WI38 (cell line): ENCODE results near the gene BRD3.

Experiments
- H3K4me3 ChIP-seq: 2 replicates; pipeline ENCODE4 v1.5.1; 2011; ENCODE audit warnings: low read depth, mild to moderate bottlenecking, control low read depth, low read length
- CTCF ChIP-seq: IDR thresholded peaks from 2 replicates; pipeline ENCODE4 v1.5.1; 2012; ENCODE audit warnings: low read depth, mild to moderate bottlenecking, control low read depth, low read length

Gene BRD3

GRCh38 chr9:134033516-134034214 is 34.2 kb downstream of the BRD3 start:
- no peak for TF ChIP-seq CTCF
- H3K4me3 ChIP-seq, result no peak overlapping the region

GRCh38 chr9:134032456-134033222 is 35.2 kb downstream of the BRD3 start:
- no peak for TF ChIP-seq CTCF

GRCh38 chr9:134031783-134032182 is 36.0 kb downstream of the BRD3 start:
- no peak for TF ChIP-seq CTCF
- H3K4me3 ChIP-seq, result no peak overlapping the region

More at GRCh38 chr9:134032456-134033222, 35.2 kb downstream of the BRD3 start:
- H3K4me3 ChIP-seq, result no peak overlapping the region

- no peak for TF ChIP-seq CTCF
Measured at GRCh38 chr9:134030821-134031470, 36.9 kb downstream of the BRD3 start.

GRCh38 chr9:134029248-134030226 is 38.3 kb downstream of the BRD3 start:
- no peak for TF ChIP-seq CTCF
- H3K4me3 ChIP-seq, result no peak overlapping the region

More at GRCh38 chr9:134030821-134031470, 36.9 kb downstream of the BRD3 start:
- no peak overlapping the region for H3K4me3 ChIP-seq

- no peak overlapping the region for H3K4me3 ChIP-seq
- TF ChIP-seq CTCF, result no peak
Measured at GRCh38 chr9:134028575-134029247, 39.1 kb downstream of the BRD3 start.
